Ascending aorta (tissue), 2 donors: ENCODE data around the gene C3orf38. TPM values are rescaled to one million over a fixed set of nuclear protein-coding genes. Genes with fewer than 3 reads are reported as not detected.

Experiments used
- DNase-seq, 2 donors: peaks; one replicate each; pipeline ENCODE4 v3.0.0-alpha.2; 2019; ENCODE audit warnings: low spot score in 2 of 2
- H3K27ac ChIP-seq, 2 donors: fragments of 200-600 bp; sonication (generic); one replicate each; pipeline ENCODE4 v1.5.1; 2016 to 2017; ENCODE audit warnings: mild to moderate bottlenecking in 1 of 2
- H3K27me3 ChIP-seq: fragments of 200-600 bp; sonication (generic); one replicate; pipeline ENCODE4 v1.5.1; 2017
- H3K36me3 ChIP-seq, 2 donors: fragments of 200-600 bp; sonication (generic); one replicate each; pipeline ENCODE4 v1.5.1; 2016
- H3K4me1 ChIP-seq, 2 donors: fragments of 200-600 bp; sonication (generic); one replicate each; pipeline ENCODE4 v1.5.1; 2016 to 2017; ENCODE audit warnings: mild to moderate bottlenecking in 1 of 2
- H3K4me3 ChIP-seq, 2 donors: fragments of 200-600 bp; sonication (generic); one replicate each; pipeline ENCODE4 v1.5.1; 2016 to 2017; ENCODE audit warnings: mild to moderate bottlenecking in 1 of 2
- H3K9me3 ChIP-seq, 2 donors: fragments of 200-600 bp; sonication (generic); one replicate each; pipeline ENCODE4 v1.5.1; 2016
- intact Hi-C: fragments of 100-400 bp; cut with DNase I; formaldehyde crosslinking; loops from one replicate; pipeline ENCODE4 v1.15.1; 2023
- total RNA-seq: library from RNA; depleted of rRNA; stranded (reverse); fragments of >200 nt; gene quantifications from one replicate; pipeline ENCODE4 v1.1.0, GENCODE V29; 2016
- TF ChIP-seq, protein P1 (sequence below), 3 experiments: fragments of 200-600 bp in 2 of 3; fragments of 450-650 bp in 1 of 3; sonication (generic) in 2 of 3; IDR thresholded peaks; one replicate each; pipeline ENCODE4 v1.5.1; 2016 to 2019; ENCODE audit warnings: antibody characterized with exemption in 3 of 3, mild to moderate bottlenecking in 1 of 3, moderate library complexity in 1 of 3

C3orf38 gene
- total RNA-seq, result 13.0 TPM

GRCh38 chr3:88149509-88150362 lies at the start of gene C3orf38:
Gene C3orf38, plus strand, starts transcription at chr3:88149959. Its CDS starts 94 bp downstream, at chr3:88150053.
- Histone ChIP-seq H3K9me3 (no peaks in the 10 kb centered on the region), H3K27ac (peak within 1 kb of the TSS; percentile 80 to 94), H3K4me3 (peak within 1 kb of the TSS; percentile 70 to 99), H3K36me3 (peaks cover 7 to 16% of the 10 kb centered on the region in 2 donors), H3K27me3 (no peaks in the 10 kb centered on the region), H3K4me1 (peaks cover 3 to 17% of the 10 kb centered on the region in 2 donors)
- TF ChIP-seq, protein P1, sequence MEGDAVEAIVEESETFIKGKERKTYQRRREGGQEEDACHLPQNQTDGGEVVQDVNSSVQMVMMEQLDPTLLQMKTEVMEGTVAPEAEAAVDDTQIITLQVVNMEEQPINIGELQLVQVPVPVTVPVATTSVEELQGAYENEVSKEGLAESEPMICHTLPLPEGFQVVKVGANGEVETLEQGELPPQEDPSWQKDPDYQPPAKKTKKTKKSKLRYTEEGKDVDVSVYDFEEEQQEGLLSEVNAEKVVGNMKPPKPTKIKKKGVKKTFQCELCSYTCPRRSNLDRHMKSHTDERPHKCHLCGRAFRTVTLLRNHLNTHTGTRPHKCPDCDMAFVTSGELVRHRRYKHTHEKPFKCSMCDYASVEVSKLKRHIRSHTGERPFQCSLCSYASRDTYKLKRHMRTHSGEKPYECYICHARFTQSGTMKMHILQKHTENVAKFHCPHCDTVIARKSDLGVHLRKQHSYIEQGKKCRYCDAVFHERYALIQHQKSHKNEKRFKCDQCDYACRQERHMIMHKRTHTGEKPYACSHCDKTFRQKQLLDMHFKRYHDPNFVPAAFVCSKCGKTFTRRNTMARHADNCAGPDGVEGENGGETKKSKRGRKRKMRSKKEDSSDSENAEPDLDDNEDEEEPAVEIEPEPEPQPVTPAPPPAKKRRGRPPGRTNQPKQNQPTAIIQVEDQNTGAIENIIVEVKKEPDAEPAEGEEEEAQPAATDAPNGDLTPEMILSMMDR (IDR thresholded peaks at IDR 0.05), result no peak
- intact Hi-C loops, result loop anchor here (1.0 kb wide), 1 partner anchor 91 kb away; no protein-coding TSS in a partner anchor
- peak; percentile 57 to 94 for DNase-seq

- no peak overlapping the region for H3K4me3 ChIP-seq
- H3K4me1 ChIP-seq, result no peaks in the 10 kb centered on the region
- no peak for DNase-seq
- H3K27me3 ChIP-seq, result no peaks in the 10 kb centered on the region
- intact Hi-C loops, result no loop called here
- H3K36me3 ChIP-seq, result peaks cover 0 to 11% of the 10 kb centered on the region in 2 donors
- no peak overlapping the region for H3K27ac ChIP-seq
- peaks cover 0 to 12% of the 10 kb centered on the region in 2 donors for H3K9me3 ChIP-seq
- TF ChIP-seq, protein P1 (IDR thresholded peaks at IDR 0.05), result no peak
Measured at GRCh38 chr3:88101142-88101541, 48.6 kb upstream of the C3orf38 start.

DNA sequence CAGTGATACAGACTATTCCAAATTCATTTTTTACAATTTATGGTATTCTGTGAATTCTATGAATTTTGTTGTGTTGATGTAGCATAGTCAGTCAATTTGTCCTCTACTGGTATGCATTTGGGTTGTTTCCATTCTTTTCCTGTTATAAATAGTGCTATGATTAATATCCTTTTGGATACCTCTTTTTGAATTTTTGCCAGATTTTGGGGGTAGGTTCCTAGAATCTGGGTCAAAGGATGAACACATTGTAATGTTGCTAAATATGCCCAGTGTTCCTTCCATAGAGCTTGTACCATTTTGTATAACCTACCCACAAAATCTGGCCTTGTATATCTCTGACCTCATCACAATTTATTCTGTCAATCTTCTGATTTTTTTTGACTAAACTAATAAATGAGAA lies 44.4 kb upstream of the C3orf38 start:
- Histone ChIP-seq H3K27me3 (no peaks in the 10 kb centered on the region), H3K36me3 (peaks cover 0 to 6% of the 10 kb centered on the region in 2 donors), H3K27ac (no peak overlapping the region), H3K9me3 (peaks cover 0 to 12% of the 10 kb centered on the region in 2 donors), H3K4me3 (no peak overlapping the region), H3K4me1 (no peaks in the 10 kb centered on the region)
- intact Hi-C loops, result loop anchor here (2.0 kb wide), 1 partner anchor 47 kb away; the partner anchor contains the start of genes CGGBP1 and ZNF654
- DNase-seq, result no peak
- TF ChIP-seq, protein P1 (IDR thresholded peaks at IDR 0.05), result no peak

DNA sequence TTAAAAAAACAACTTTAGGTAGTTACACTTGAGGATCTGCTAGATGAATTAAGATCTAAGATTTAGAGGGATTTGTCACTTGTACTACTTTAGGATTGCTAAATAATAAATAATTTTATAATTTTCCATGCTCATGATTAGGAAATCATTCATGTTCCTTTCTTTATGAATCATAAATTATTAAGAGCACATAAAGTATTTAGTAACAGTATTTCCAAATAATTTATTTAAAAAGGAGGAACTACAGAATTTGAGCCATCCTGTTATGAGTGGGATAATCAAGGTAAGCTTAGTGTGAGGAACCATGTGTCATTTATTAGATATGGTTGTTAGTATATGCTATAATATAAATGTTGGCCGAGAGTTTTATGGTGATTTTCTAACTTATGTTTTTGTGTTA lies 37.5 kb upstream of the C3orf38 start:
- DNase-seq, result no peak
- intact Hi-C loops, result loop anchor here (10.0 kb wide), 1 partner anchor 107 kb away; no protein-coding TSS in a partner anchor
- TF ChIP-seq, protein P1 (IDR thresholded peaks at IDR 0.05), result no peak
- no peak overlapping the region for H3K27ac ChIP-seq
- peaks cover 0 to 4% of the 10 kb centered on the region in 2 donors for H3K4me1 ChIP-seq
- H3K27me3 ChIP-seq, result no peaks in the 10 kb centered on the region
- no peak overlapping the region for H3K4me3 ChIP-seq
- peaks cover 0 to 7% of the 10 kb centered on the region in 2 donors for H3K36me3 ChIP-seq
- no peaks in the 10 kb centered on the region for H3K9me3 ChIP-seq

GRCh38 chr3:88113311-88114162 lies 36.2 kb upstream of the C3orf38 start:
- no peak overlapping the region for H3K27ac ChIP-seq
- peak in 1 of 2 donors; percentile 77 for DNase-seq
- TF ChIP-seq, protein P1 (IDR thresholded peaks at IDR 0.05), result peak; percentile 32 to 73 (median 67)
- H3K27me3 ChIP-seq, result no peaks in the 10 kb centered on the region
- peaks cover 0 to 4% of the 10 kb centered on the region in 2 donors for H3K4me1 ChIP-seq
- H3K9me3 ChIP-seq, result no peaks in the 10 kb centered on the region
- intact Hi-C loops, result loop anchor here (10.0 kb wide), 1 partner anchor 109 kb away; no protein-coding TSS in a partner anchor
- peaks cover 0 to 7% of the 10 kb centered on the region in 2 donors for H3K36me3 ChIP-seq
- H3K4me3 ChIP-seq, result no peak overlapping the region
